ENCODE results near the gene RCE1. TPM values are rescaled to one million over a fixed set of nuclear protein-coding genes. Genes with fewer than 3 reads are reported as not detected.

Gene RCE1
- total RNA-seq, 1 experiment from 2014 or later, result 33.1 TPM

DNA sequence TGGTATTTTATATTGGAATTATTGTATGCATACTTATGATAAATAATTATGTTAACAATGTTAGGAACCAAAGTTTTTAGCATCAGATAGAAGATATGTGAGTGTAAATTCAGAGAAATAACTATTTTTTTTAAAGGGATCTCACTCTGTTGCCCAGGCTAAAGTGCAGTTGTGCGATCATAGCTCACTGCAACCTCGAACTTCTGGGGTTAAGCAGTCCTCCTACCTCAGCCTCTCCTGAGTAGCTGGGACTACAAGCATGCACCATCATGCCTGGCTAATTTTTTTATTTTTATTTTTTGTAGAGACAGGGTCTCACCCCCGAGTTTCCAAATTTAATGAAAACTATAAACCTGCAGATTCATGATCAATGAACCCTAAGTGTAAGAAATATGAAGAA is 33.6 kb upstream of the RCE1 start:
- Histone ChIP-seq H3K9me3 (ENCODE audit: low read depth, low read length, poor library complexity, severe bottlenecking) (no peaks in the 10 kb centered on the region), H3K36me3 (ENCODE audit: insufficient read depth, low read length, poor library complexity, severe bottlenecking) (no peaks in the 10 kb centered on the region), H3K4me1 (ENCODE audit: insufficient read depth, low read length, poor library complexity, severe bottlenecking) (no peaks in the 10 kb centered on the region), H3K27ac (ENCODE audit: low read depth, low read length, poor library complexity, severe bottlenecking) (no peak overlapping the region), H3K27me3 (replicated peaks; ENCODE audit: insufficient read depth, low read depth, low read length, poor library complexity) (no peaks in the 10 kb centered on the region), H3K4me3 (ENCODE audit: low read depth, low read length, poor library complexity, severe bottlenecking) (no peak overlapping the region)
- intact Hi-C loops (cut with micrococcal nuclease; ENCODE audit: unreplicated experiment), result no loop called here
- no peak for DNase-seq (ENCODE audit: low spot score)
- POLR2A ChIA-PET (ENCODE audit: low non-redundant PET), result no interaction called here
- no TSS peak for BruUV-seq (replicated peaks)
- TF ChIP-seq, protein P1, sequence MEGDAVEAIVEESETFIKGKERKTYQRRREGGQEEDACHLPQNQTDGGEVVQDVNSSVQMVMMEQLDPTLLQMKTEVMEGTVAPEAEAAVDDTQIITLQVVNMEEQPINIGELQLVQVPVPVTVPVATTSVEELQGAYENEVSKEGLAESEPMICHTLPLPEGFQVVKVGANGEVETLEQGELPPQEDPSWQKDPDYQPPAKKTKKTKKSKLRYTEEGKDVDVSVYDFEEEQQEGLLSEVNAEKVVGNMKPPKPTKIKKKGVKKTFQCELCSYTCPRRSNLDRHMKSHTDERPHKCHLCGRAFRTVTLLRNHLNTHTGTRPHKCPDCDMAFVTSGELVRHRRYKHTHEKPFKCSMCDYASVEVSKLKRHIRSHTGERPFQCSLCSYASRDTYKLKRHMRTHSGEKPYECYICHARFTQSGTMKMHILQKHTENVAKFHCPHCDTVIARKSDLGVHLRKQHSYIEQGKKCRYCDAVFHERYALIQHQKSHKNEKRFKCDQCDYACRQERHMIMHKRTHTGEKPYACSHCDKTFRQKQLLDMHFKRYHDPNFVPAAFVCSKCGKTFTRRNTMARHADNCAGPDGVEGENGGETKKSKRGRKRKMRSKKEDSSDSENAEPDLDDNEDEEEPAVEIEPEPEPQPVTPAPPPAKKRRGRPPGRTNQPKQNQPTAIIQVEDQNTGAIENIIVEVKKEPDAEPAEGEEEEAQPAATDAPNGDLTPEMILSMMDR (conservative IDR thresholded peaks at IDR 0.05; ENCODE audit: low read depth, low read length), result no peak
- TF ChIP-seq EZH2 (IDR thresholded peaks at IDR 0.05; ENCODE audit: borderline replicate concordance, low read depth, low read length, poor library complexity, severe bottlenecking), result no peak
- CTCF ChIA-PET, result no interaction called here

DNA sequence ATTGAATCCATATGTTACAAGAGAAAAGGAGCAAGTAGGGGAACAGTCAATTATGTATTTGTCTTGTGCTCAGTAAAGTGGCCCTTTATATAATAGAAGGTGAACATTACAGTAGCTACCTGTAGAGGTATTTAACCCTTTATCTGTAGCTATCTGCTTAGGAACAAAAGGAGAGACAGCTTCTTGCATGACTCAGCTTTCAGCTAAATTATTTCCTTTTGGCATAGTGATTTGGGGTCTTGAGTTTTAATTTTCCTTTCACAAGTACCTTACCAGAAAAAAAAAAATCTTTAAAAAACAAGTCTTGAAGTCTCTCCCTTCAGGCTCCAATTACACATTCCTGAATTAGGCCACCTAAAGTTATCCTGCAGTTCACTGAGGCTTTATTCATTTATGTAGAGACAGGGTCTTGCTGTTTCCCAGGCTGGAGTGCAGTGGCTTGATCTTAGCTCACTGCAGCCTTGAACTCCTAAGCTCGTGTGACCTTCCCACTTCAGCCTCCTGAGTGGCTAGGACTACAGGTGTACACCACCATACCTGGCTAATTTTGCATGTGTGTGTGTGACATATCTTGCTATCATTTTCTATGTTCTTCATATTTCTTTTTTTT is 32.6 kb upstream of the RCE1 start:
- H3K4me3 ChIP-seq (ENCODE audit: low read depth, low read length, poor library complexity, severe bottlenecking), result no peak overlapping the region
- TF ChIP-seq, protein P1 (conservative IDR thresholded peaks at IDR 0.05; ENCODE audit: low read depth, low read length), result no peak
- no peak for TF ChIP-seq EZH2 (IDR thresholded peaks at IDR 0.05; ENCODE audit: borderline replicate concordance, low read depth, low read length, poor library complexity, severe bottlenecking)
- BruUV-seq (replicated peaks), result no TSS peak
- H3K27ac ChIP-seq (ENCODE audit: low read depth, low read length, poor library complexity, severe bottlenecking), result no peak overlapping the region
- H3K27me3 ChIP-seq (replicated peaks; ENCODE audit: insufficient read depth, low read depth, low read length, poor library complexity), result no peaks in the 10 kb centered on the region
- ChIA-PET CTCF (no interaction called here), POLR2A (ENCODE audit: low non-redundant PET) (no interaction called here)
- H3K4me1 ChIP-seq (ENCODE audit: insufficient read depth, low read length, poor library complexity, severe bottlenecking), result no peaks in the 10 kb centered on the region
- no peaks in the 10 kb centered on the region for H3K36me3 ChIP-seq (ENCODE audit: insufficient read depth, low read length, poor library complexity, severe bottlenecking)
- intact Hi-C loops (cut with micrococcal nuclease; ENCODE audit: unreplicated experiment), result no loop called here
- H3K9me3 ChIP-seq (ENCODE audit: low read depth, low read length, poor library complexity, severe bottlenecking), result no peaks in the 10 kb centered on the region
- DNase-seq (ENCODE audit: low spot score), result no peak

DNA sequence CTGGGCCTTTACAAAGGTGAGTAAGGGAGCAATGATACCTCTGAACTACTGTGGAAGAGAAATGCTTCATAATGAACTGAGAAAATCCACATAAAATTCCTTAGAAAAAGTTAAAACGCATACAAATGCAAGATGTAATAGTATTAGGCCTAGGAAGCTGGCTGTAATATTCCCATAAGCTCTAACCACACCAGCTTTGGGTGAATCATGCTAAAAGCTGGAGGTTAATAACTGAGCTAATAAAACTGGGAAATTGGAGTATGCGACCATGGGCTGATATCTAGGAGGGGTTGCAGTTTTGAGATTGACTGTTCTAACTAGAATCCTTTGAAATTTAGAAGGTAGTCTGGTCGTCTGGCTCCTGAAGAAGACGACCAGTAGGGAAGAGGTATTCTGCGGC is 28.6 kb upstream of the RCE1 start:
- Histone ChIP-seq H3K4me1 (ENCODE audit: insufficient read depth, low read length, poor library complexity, severe bottlenecking) (no peaks in the 10 kb centered on the region), H3K4me3 (ENCODE audit: low read depth, low read length, poor library complexity, severe bottlenecking) (no peak overlapping the region), H3K9me3 (ENCODE audit: low read depth, low read length, poor library complexity, severe bottlenecking) (no peaks in the 10 kb centered on the region), H3K27ac (ENCODE audit: low read depth, low read length, poor library complexity, severe bottlenecking) (no peak overlapping the region), H3K36me3 (ENCODE audit: insufficient read depth, low read length, poor library complexity, severe bottlenecking) (no peaks in the 10 kb centered on the region), H3K27me3 (replicated peaks; ENCODE audit: insufficient read depth, low read depth, low read length, poor library complexity) (no peaks in the 10 kb centered on the region)
- intact Hi-C loops (cut with micrococcal nuclease; ENCODE audit: unreplicated experiment), result no loop called here
- no peak for TF ChIP-seq EZH2 (IDR thresholded peaks at IDR 0.05; ENCODE audit: borderline replicate concordance, low read depth, low read length, poor library complexity, severe bottlenecking)
- ChIA-PET CTCF (no interaction called here), POLR2A (ENCODE audit: low non-redundant PET) (no interaction called here)
- DNase-seq (ENCODE audit: low spot score), result no peak
- BruUV-seq (replicated peaks), result no TSS peak

DNA sequence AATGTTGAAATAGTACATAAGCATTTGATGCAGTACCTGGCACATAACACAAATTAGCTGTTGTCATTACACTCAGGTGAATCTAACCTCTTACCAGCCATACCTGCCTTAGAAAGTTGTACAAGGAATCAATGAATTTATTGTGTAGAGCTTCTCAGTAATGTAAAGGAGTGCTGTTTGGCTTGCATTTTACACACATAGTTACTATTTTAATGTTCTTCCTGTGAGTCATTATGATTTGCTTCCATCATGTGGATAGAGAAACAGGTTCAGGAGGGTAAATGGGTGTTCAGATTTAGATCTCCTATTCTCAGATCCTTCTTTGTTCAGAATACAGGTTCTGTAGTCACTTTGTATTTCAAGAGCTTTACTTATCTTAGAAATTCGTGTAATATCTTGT is 27.6 kb upstream of the RCE1 start:
- DNase-seq (ENCODE audit: low spot score), result no peak
- ChIA-PET POLR2A (ENCODE audit: low non-redundant PET) (no interaction called here), CTCF (no interaction called here)
- intact Hi-C loops (cut with micrococcal nuclease; ENCODE audit: unreplicated experiment), result no loop called here
- Histone ChIP-seq H3K27me3 (replicated peaks; ENCODE audit: insufficient read depth, low read depth, low read length, poor library complexity) (no peaks in the 10 kb centered on the region), H3K27ac (ENCODE audit: low read depth, low read length, poor library complexity, severe bottlenecking) (no peak overlapping the region), H3K4me1 (ENCODE audit: insufficient read depth, low read length, poor library complexity, severe bottlenecking) (no peaks in the 10 kb centered on the region), H3K9me3 (ENCODE audit: low read depth, low read length, poor library complexity, severe bottlenecking) (no peaks in the 10 kb centered on the region), H3K4me3 (ENCODE audit: low read depth, low read length, poor library complexity, severe bottlenecking) (no peak overlapping the region), H3K36me3 (ENCODE audit: insufficient read depth, low read length, poor library complexity, severe bottlenecking) (no peaks in the 10 kb centered on the region)
- no TSS peak for BruUV-seq (replicated peaks)
- TF ChIP-seq, protein P1 (conservative IDR thresholded peaks at IDR 0.05; ENCODE audit: low read depth, low read length), result no peak
- TF ChIP-seq EZH2 (IDR thresholded peaks at IDR 0.05; ENCODE audit: borderline replicate concordance, low read depth, low read length, poor library complexity, severe bottlenecking), result no peak

Data from A673 (cell line).